BE2C (cell line): ENCODE data around the gene SDSL.

Source experiments
- DNase-seq: peaks from one replicate; pipeline ENCODE4 v3.0.0-alpha.2; 2020
- H3K27me3 ChIP-seq: fragments of 250-450 bp; sonication (Bioruptor Pico); 2 replicates; pipeline ENCODE4 v1.5.1; 2020; ENCODE audit warnings: mild to moderate bottlenecking
- H3K36me3 ChIP-seq: fragments of 250-450 bp; sonication (Bioruptor Pico); 2 replicates; pipeline ENCODE4 v1.5.1; 2020; ENCODE audit warnings: mild to moderate bottlenecking
- H3K4me1 ChIP-seq: fragments of 250-450 bp; sonication (Bioruptor Pico); 2 replicates; pipeline ENCODE4 v1.5.1; 2020
- H3K4me3 ChIP-seq: 2 replicates; pipeline ENCODE4 v1.5.1; 2011; ENCODE audit warnings: low read depth, low read length
- H3K9me3 ChIP-seq: fragments of 250-450 bp; sonication (Bioruptor Pico); 2 replicates; pipeline ENCODE4 v1.5.1; 2020
- CTCF ChIP-seq: IDR thresholded peaks from 2 replicates; pipeline ENCODE4 v1.5.1; 2012; ENCODE audit warnings: mild to moderate bottlenecking, low read depth, low read length

Gene SDSL

GRCh38 chr12:113403435-113404415 lies 18.5 kb upstream of the SDSL start, which contains the start of gene SDS:
TSS of gene SDS (minus strand) at chr12:113403887. CDS start at chr12:113399708, 4,179 bp downstream.
- peak; percentile 32 for DNase-seq
- Histone ChIP-seq H3K27me3 (peaks cover 5% of the 10 kb centered on the region; the same call in 1 of the 2 replicates), H3K4me1 (no peaks in the 10 kb centered on the region), H3K9me3 (no peaks in the 10 kb centered on the region), H3K4me3 (no peak within 1 kb of the TSS), H3K36me3 (no peaks in the 10 kb centered on the region)
- TF ChIP-seq CTCF = no peak

GRCh38 chr12:113405694-113406093 lies 16.5 kb upstream of the SDSL start:
- DNase-seq = no peak
- H3K4me1 ChIP-seq = no peaks in the 10 kb centered on the region

GRCh38 chr12:113407931-113408600 lies 14.1 kb upstream of the SDSL start:
- no peak for DNase-seq
- H3K36me3 ChIP-seq = no peaks in the 10 kb centered on the region

More at GRCh38 chr12:113405694-113406093, 16.5 kb upstream of the SDSL start:
- TF ChIP-seq CTCF = no peak
- Histone ChIP-seq H3K9me3 (no peaks in the 10 kb centered on the region), H3K36me3 (no peaks in the 10 kb centered on the region), H3K27me3 (no peaks in the 10 kb centered on the region), H3K4me3 (no peak overlapping the region)

GRCh38 chr12:113408756-113409298 lies 13.4 kb upstream of the SDSL start:
- no peak overlapping the region for H3K4me3 ChIP-seq
- TF ChIP-seq CTCF = no peak
- no peaks in the 10 kb centered on the region for H3K4me1 ChIP-seq
- no peaks in the 10 kb centered on the region for H3K36me3 ChIP-seq
- H3K27me3 ChIP-seq = no peaks in the 10 kb centered on the region
- DNase-seq = no peak
- no peaks in the 10 kb centered on the region for H3K9me3 ChIP-seq

More at GRCh38 chr12:113407931-113408600, 14.1 kb upstream of the SDSL start:
- no peak for TF ChIP-seq CTCF
- H3K4me1 ChIP-seq = no peaks in the 10 kb centered on the region
- no peaks in the 10 kb centered on the region for H3K27me3 ChIP-seq
- H3K9me3 ChIP-seq = no peaks in the 10 kb centered on the region
- H3K4me3 ChIP-seq = no peak overlapping the region

- TF ChIP-seq CTCF = no peak
- Histone ChIP-seq H3K27me3 (no peaks in the 10 kb centered on the region), H3K36me3 (no peaks in the 10 kb centered on the region), H3K9me3 (no peaks in the 10 kb centered on the region), H3K4me3 (no peak overlapping the region), H3K4me1 (no peaks in the 10 kb centered on the region)
- no peak for DNase-seq
Observed at GRCh38 chr12:113409462-113410124, 12.6 kb upstream of the SDSL start.
